K562 (cell line): ENCODE data around the gene SLK. TPM values are rescaled to one million over a fixed set of nuclear protein-coding genes. Genes with fewer than 3 reads are reported as not detected.

Experiments
- ATAC-seq: fragments of 200-7000 bp; cut with Tn5 transposase; 3 replicates; pipeline ENCODE4 v1.9.1; 2020; ENCODE audit warnings: moderate library complexity
- BruUV-seq: library from RNA; stranded (reverse); fragments of 400-500 nt; replicated peaks from 2 replicates; lab custom pipeline; 2021; lab: Mats Ljungman, UMichigan
- CTCF ChIA-PET: fragments of 300-600 bp; formaldehyde crosslinking; extraction: SDS; loops from one replicate; lab custom pipeline; 2021; ENCODE audit warnings: low intra/inter-chr PET ratio; lab: Yijun Ruan, JAX
- POLR2A ChIA-PET: fragments of 300-600, 350-650 bp; sonication (Branson Sonifier 250); formaldehyde crosslinking; extraction: SDS; loops from one replicate; lab custom pipeline; 2021; ENCODE audit warnings: antibody characterized with exemption, inconsistent platforms; lab: Yijun Ruan, JAX
- DNase-seq, 4 experiments: peaks; one replicate each; pipeline versions ENCODE4 v3.0.0 to v3.0.0-alpha.2; 2011 to 2018; ENCODE audit warnings: low spot score in 3 of 4, mixed read lengths in 3 of 4; ENCODE audit errors: extremely low read depth in 1 of 4
- FAIRE-seq: peaks from 2 replicates; lab custom pipeline; 2011; peaks lifted over from hg19 to GRCh38; lab: Jason Lieb, UNC
- H2AFZ ChIP-seq: 2 replicates; pipeline ENCODE4 v1.6.0; 2011; ENCODE audit warnings: low read depth, low read length, control low read depth, inconsistent platforms
- H3K27ac ChIP-seq: fragments of 200-600 bp; 3 replicates; pipeline ENCODE4 v1.8.0; 2011; ENCODE audit warnings: low read depth, mild to moderate bottlenecking, control low read depth, inconsistent platforms, low read length, moderate library complexity, mixed read lengths; ENCODE audit errors: extremely low read depth
- H3K27me3 ChIP-seq, 2 experiments: fragments of 300-600 bp in 1 of 2; 2 replicates in 1 of 2; 3 replicates in 1 of 2; pipeline versions ENCODE4 v1.6.0 to v1.8.0; 2011; ENCODE audit warnings: inconsistent platforms in 2 of 2, low read length in 2 of 2, mild to moderate bottlenecking in 1 of 2, mixed read lengths in 1 of 2, moderate library complexity in 1 of 2; ENCODE audit not compliant: control insufficient read depth in 2 of 2, insufficient read depth in 2 of 2
- H3K36me3 ChIP-seq: fragments of 300-600 bp; 3 replicates; pipeline ENCODE4 v1.8.0; 2011; ENCODE audit warnings: mild to moderate bottlenecking, low read length, inconsistent platforms; ENCODE audit not compliant: control insufficient read depth, insufficient read depth
- H3K4me1 ChIP-seq, 2 experiments: fragments of 200-600 bp in 1 of 2; replicated peaks in 1 of 2; 2 replicates in 1 of 2; 3 replicates in 1 of 2; pipeline versions ENCODE4 v1.5.1 to v1.8.0; 2011; ENCODE audit warnings: inconsistent platforms in 2 of 2, low read length in 2 of 2, mild to moderate bottlenecking in 1 of 2, mixed read lengths in 1 of 2, moderate library complexity in 1 of 2; ENCODE audit not compliant: control insufficient read depth in 2 of 2, insufficient read depth in 2 of 2
- H3K4me2 ChIP-seq: 2 replicates; pipeline ENCODE4 v1.6.1; 2011; ENCODE audit warnings: low read length, control low read depth, inconsistent platforms, mixed read lengths; ENCODE audit not compliant: insufficient read depth
- H3K4me3 ChIP-seq: fragments of 200-600 bp; sonication (generic), shearing (Covaris generic); 2 replicates; pipeline ENCODE4 v1.5.1; 2016; ENCODE audit warnings: control low read depth, inconsistent platforms
- H3K79me2 ChIP-seq: fragments of 200-600 bp; 3 replicates; pipeline ENCODE4 v1.8.0; 2011; ENCODE audit warnings: low read length, inconsistent platforms; ENCODE audit not compliant: control insufficient read depth, insufficient read depth
- H3K9ac ChIP-seq, 2 experiments: 2 replicates each; pipeline versions ENCODE4 v1.6.0 to v1.6.1; 2011; ENCODE audit warnings: low read depth in 2 of 2, low read length in 2 of 2, control low read depth in 1 of 2, inconsistent platforms in 1 of 2, mild to moderate bottlenecking in 1 of 2, mixed read lengths in 1 of 2; ENCODE audit not compliant: insufficient read depth in 1 of 2
- H3K9me1 ChIP-seq: one replicate; pipeline ENCODE4 v1.6.0; 2011; ENCODE audit warnings: inconsistent platforms, mild to moderate bottlenecking, low read length, moderate library complexity; ENCODE audit not compliant: control insufficient read depth, insufficient read depth
- H3K9me3 ChIP-seq: replicated peaks from 2 replicates; pipeline ENCODE4 v1.5.1; 2011; ENCODE audit warnings: low read depth, low read length, inconsistent platforms; ENCODE audit not compliant: control insufficient read depth, insufficient read depth
- H4K20me1 ChIP-seq: replicated peaks from 2 replicates; pipeline ENCODE4 v1.6.1; 2011; ENCODE audit warnings: low read length, inconsistent platforms, mixed read lengths; ENCODE audit not compliant: control insufficient read depth, insufficient read depth
- CAMTA2 ChIP-seq: fragments of 250-450 bp; sonication (Bioruptor Pico); conservative IDR thresholded peaks from 2 replicates; pipeline ENCODE4 v1.5.1; 2022
- CHCHD3 ChIP-seq: fragments of 250-450 bp; sonication (Bioruptor Pico); IDR thresholded peaks from 2 replicates; pipeline ENCODE4 v2.1.2; 2022; ENCODE audit warnings: mild to moderate bottlenecking
- CREBBP ChIP-seq: IDR thresholded peaks from one replicate; pipeline ENCODE4 v1.6.1; 2012; ENCODE audit warnings: low read depth, mild to moderate bottlenecking, control low read depth, inconsistent platforms, low read length
- CTBP1 ChIP-seq: fragments of 450-650 bp; IDR thresholded peaks from 2 replicates; pipeline ENCODE4 v1.6.1; 2016; ENCODE audit warnings: borderline replicate concordance
- ESRRB ChIP-seq: fragments of 250-450 bp; sonication (Bioruptor Pico); IDR thresholded peaks from 2 replicates; pipeline ENCODE4 v1.5.0; 2020; ENCODE audit warnings: mild to moderate bottlenecking, moderate library complexity, borderline replicate concordance
- ETV1 ChIP-seq: fragments of 450-650 bp; conservative IDR thresholded peaks from 2 replicates; pipeline ENCODE4 v1.6.1; 2016; ENCODE audit warnings: missing genetic modification characterization, control low read depth, low read depth, missing compliant biosample characterization
- HMG20B ChIP-seq: fragments of 250-450 bp; sonication (Bioruptor Pico); IDR thresholded peaks from 2 replicates; pipeline ENCODE4 v1.5.0; 2021; ENCODE audit warnings: mild to moderate bottlenecking
- HNRNPLL ChIP-seq: fragments of 200-400 bp; formaldehyde crosslinking; IDR thresholded peaks from 2 replicates; pipeline ENCODE4 v1.6.1; 2017; ENCODE audit warnings: low read length, low read depth, mild to moderate bottlenecking; ENCODE audit not compliant: poor library complexity, severe bottlenecking
- KAT2B ChIP-seq: IDR thresholded peaks from one replicate; pipeline ENCODE4 v1.6.1; 2012; ENCODE audit warnings: low read depth, mild to moderate bottlenecking, control low read depth, inconsistent platforms, low read length, moderate library complexity
- NUFIP1 ChIP-seq: fragments of 450-650 bp; IDR thresholded peaks from 2 replicates; pipeline ENCODE4 v1.6.1; 2018; ENCODE audit not compliant: partially characterized antibody
- POLR2AphosphoS2 ChIP-seq: IDR thresholded peaks from 2 replicates; pipeline ENCODE4 v1.6.1; 2012; ENCODE audit warnings: low read length, improper control_type of control experiment
- SMC3 ChIP-seq: conservative IDR thresholded peaks from 2 replicates; pipeline ENCODE4 v1.6.1; 2011; ENCODE audit warnings: low read depth, low read length, improper control_type of control experiment; ENCODE audit not compliant: insufficient read depth
- STAG1 ChIP-seq: sonication (generic); formaldehyde crosslinking; IDR thresholded peaks from 2 replicates; pipeline ENCODE4 v1.5.0; 2020; ENCODE audit warnings: missing genetic modification reagents, borderline replicate concordance
- TCF3 ChIP-seq: sonication (generic); formaldehyde crosslinking; IDR thresholded peaks from 2 replicates; pipeline ENCODE4 v1.4.0; 2020; ENCODE audit warnings: mild to moderate bottlenecking, missing genetic modification reagents
- ZNF12 ChIP-seq: sonication (generic); formaldehyde crosslinking; IDR thresholded peaks from 2 replicates; pipeline ENCODE4 v1.4.0; 2020; ENCODE audit warnings: mild to moderate bottlenecking, missing genetic modification reagents
- ZNF253 ChIP-seq: fragments of 250-450 bp; sonication (Bioruptor Pico); conservative IDR thresholded peaks from 2 replicates; pipeline ENCODE4 v1.6.1; 2021; ENCODE audit warnings: mild to moderate bottlenecking
- ZNF311 ChIP-seq: fragments of 250-450 bp; sonication (Bioruptor Pico); IDR thresholded peaks from 2 replicates; pipeline ENCODE4 v1.4.0; 2020; ENCODE audit warnings: mild to moderate bottlenecking, moderate library complexity
- ZNF551 ChIP-seq: fragments of 250-450 bp; sonication (Bioruptor Pico); IDR thresholded peaks from 2 replicates; pipeline ENCODE4 v1.5.0; 2021; ENCODE audit warnings: mild to moderate bottlenecking, moderate library complexity
- WGBS: fragments of 100-300 bp; shearing (Covaris generic); methylation state at CpG from one replicate; pipeline ENCODE4 v1.1.6; 2016; ENCODE audit warnings: low coverage, mixed read lengths; ENCODE audit not compliant: insufficient coverage; ENCODE audit errors: missing lambda C conversion rate; 5-methylcytosine and 5-hydroxymethylcytosine counted together
- in situ Hi-C: fragments of 300-500 bp; cut with MboI; formaldehyde crosslinking; loops from 4 replicates; pipeline ENCODE4 v1.15.0; 2018; ENCODE audit warnings: inconsistent platforms, mixed read lengths
- intact Hi-C: fragments of 100-400 bp; cut with micrococcal nuclease; formaldehyde crosslinking; loops from 2 replicates; pipeline ENCODE4 v1.14.2; 2022
- polyA plus RNA-seq, 8 experiments: library from polyadenylated mRNA; depleted of rRNA in 4 of 8; stranded (reverse) in 5 of 8; unstranded in 3 of 8; fragments of >200 nt; fragmentation: Nextera tagmentation in 2 of 8; fragmentation: Illumina TruSeq in 1 of 8; extraction: Ambion mirVana in 2 of 8; extraction: Trizol in 1 of 8; gene quantifications; 2 replicates each; pipeline versions ENCODE4 v1.2.1 to v1.2.3, GENCODE V29; 2011 to 2014; ENCODE audit warnings: inconsistent platforms in 1 of 8, missing spikeins in 1 of 8
- total RNA-seq, 7 experiments: library from RNA; depleted of rRNA in 6 of 7; stranded (reverse); fragments of >200 nt in 6 of 7; fragmentation: Illumina TruSeq in 2 of 7; extraction: Trizol in 2 of 7; gene quantifications; 2 replicates each; pipeline versions ENCODE4 v1.2.1 to v1.2.3, GENCODE V29; 2011 to 2021; ENCODE audit warnings: low replicate concordance in 1 of 7
- TF ChIP-seq, protein P1 (sequence below): IDR thresholded peaks from 2 replicates; pipeline ENCODE4 v1.6.1; 2011; ENCODE audit warnings: borderline replicate concordance, low read depth, mild to moderate bottlenecking, moderate library complexity, low read length; ENCODE audit not compliant: insufficient read depth, poor library complexity, severe bottlenecking
- TF ChIP-seq, protein P2 (sequence below): sonication (generic); formaldehyde crosslinking; IDR thresholded peaks from 2 replicates; pipeline ENCODE4 v1.8.0; 2022; ENCODE audit warnings: mild to moderate bottlenecking, low read depth, missing genetic modification reagents

SLK gene
- total and polyA plus RNA-seq, 9 of the 15 experiments (the other 6 are each of a cell fraction or from before 2014, with no cell fraction given): 8.2 to 40.0 (median 23.4) TPM

DNA sequence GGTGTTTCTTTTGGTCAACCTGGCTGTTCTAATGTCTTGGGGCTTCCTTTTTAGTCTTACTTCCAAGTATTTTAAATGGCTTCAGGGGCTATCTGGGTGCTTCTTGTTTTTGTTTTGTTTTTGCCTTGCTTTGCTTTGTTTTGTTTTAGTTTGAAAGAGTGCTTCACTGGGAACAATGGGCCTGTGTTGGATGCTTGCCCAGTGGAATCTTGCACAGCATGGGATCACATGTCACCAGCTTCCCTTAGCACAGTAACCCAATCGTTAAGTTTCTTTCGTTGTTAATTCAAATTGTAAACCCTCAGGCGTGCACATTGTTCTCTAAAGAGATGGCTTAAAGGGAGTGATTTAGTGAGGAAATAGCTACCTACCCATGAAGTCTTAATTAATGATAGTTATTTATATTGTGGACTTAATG lies 109.8 kb downstream of the SLK start:
- ChIA-PET CTCF (no interaction called here), POLR2A (interaction anchor here (0.7 kb wide), 1 partner anchor 277 kb away, joined by 3 read pairs; no protein-coding TSS in a partner anchor)
- no peaks in the 10 kb centered on the region for H4K20me1 ChIP-seq
- no peaks in the 10 kb centered on the region for H3K36me3 ChIP-seq
- DNase-seq: no peak
- H3K9ac ChIP-seq: no peak overlapping the region
- no peak for FAIRE-seq
- H3K4me1 ChIP-seq: no peaks in the 10 kb centered on the region
- no peak for ATAC-seq
- intact Hi-C loops: no loop called here
- no peak overlapping the region for H2AFZ ChIP-seq
- H3K27ac ChIP-seq: no peak overlapping the region
- no TSS peak for BruUV-seq
- no peaks in the 10 kb centered on the region for H3K79me2 ChIP-seq
- no peaks in the 10 kb centered on the region for H3K9me3 ChIP-seq
- peaks cover 11 to 22% of the 10 kb centered on the region in 2 experiments; a peak in 3 of 5 replicates for H3K27me3 ChIP-seq
- in situ Hi-C loops: no loop called here
- no peak overlapping the region for H3K4me2 ChIP-seq
- TF ChIP-seq ZNF311 (no peak), HMG20B (no peak), SMC3 (no peak), POLR2AphosphoS2 (no peak), CAMTA2 (CRISPR knock-in tag) (no peak), NUFIP1 (no peak), ETV1 (no peak), CHCHD3 (CRISPR knock-in tag) (no peak), KAT2B (no peak), CTBP1 (no peak), STAG1 (no peak), HNRNPLL (no peak), ZNF551 (CRISPR knock-in tag) (no peak), ZNF12 (CRISPR knock-in tag) (no peak), ESRRB (no peak), TCF3 (CRISPR knock-in tag) (no peak), CREBBP (no peak), ZNF253 (CRISPR knock-in tag) (no peak)
- TF ChIP-seq, protein P1, sequence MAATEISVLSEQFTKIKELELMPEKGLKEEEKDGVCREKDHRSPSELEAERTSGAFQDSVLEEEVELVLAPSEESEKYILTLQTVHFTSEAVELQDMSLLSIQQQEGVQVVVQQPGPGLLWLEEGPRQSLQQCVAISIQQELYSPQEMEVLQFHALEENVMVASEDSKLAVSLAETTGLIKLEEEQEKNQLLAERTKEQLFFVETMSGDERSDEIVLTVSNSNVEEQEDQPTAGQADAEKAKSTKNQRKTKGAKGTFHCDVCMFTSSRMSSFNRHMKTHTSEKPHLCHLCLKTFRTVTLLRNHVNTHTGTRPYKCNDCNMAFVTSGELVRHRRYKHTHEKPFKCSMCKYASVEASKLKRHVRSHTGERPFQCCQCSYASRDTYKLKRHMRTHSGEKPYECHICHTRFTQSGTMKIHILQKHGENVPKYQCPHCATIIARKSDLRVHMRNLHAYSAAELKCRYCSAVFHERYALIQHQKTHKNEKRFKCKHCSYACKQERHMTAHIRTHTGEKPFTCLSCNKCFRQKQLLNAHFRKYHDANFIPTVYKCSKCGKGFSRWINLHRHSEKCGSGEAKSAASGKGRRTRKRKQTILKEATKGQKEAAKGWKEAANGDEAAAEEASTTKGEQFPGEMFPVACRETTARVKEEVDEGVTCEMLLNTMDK: no peak
- TF ChIP-seq, protein P2, sequence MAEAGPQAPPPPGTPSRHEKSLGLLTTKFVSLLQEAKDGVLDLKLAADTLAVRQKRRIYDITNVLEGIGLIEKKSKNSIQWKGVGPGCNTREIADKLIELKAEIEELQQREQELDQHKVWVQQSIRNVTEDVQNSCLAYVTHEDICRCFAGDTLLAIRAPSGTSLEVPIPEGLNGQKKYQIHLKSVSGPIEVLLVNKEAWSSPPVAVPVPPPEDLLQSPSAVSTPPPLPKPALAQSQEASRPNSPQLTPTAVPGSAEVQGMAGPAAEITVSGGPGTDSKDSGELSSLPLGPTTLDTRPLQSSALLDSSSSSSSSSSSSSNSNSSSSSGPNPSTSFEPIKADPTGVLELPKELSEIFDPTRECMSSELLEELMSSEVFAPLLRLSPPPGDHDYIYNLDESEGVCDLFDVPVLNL: no peak
- WGBS: 0% methylated on average over 3 of the region's 3 CpGs
- H3K9me1 ChIP-seq: no peaks in the 10 kb centered on the region
- H3K4me3 ChIP-seq: no peak overlapping the region
